ENCODE results near the gene QRICH2. TPM values are rescaled to one million over a fixed set of nuclear protein-coding genes. Genes with fewer than 3 reads are reported as not detected.

Gene QRICH2
- total RNA-seq, 1 donor from 2014 or later = 3.8 TPM

- Mint-ChIP-seq H3K4me3 (ENCODE audit: unreplicated experiment) (no peak overlapping the region), H3K27ac (ENCODE audit: unreplicated experiment) (peak overlapping the region; percentile 30)
Measured at GRCh38 chr17:76333673-76334505, 25.8 kb upstream of the QRICH2 start.

GRCh38 chr17:76331083-76331482 lies 23.0 kb upstream of the QRICH2 start:
- FAIRE-seq = no peak
- no peaks in the 10 kb centered on the region for H3K27me3 ChIP-seq (ENCODE audit: insufficient read depth, low read length)
- Mint-ChIP-seq H3K27ac (ENCODE audit: unreplicated experiment) (no peak overlapping the region), H3K36me3 (ENCODE audit: low read depth, unreplicated experiment) (peaks cover 10% of the 10 kb centered on the region), H3K27me3 (ENCODE audit: low read depth, unreplicated experiment) (no peaks in the 10 kb centered on the region), H3K9me3 (ENCODE audit: unreplicated experiment) (no peaks in the 10 kb centered on the region), H3K4me3 (ENCODE audit: unreplicated experiment) (no peak overlapping the region), H3K4me1 (ENCODE audit: low read depth, unreplicated experiment) (no peaks in the 10 kb centered on the region)
- H3K9ac ChIP-seq (ENCODE audit: low read length) = no peak overlapping the region
- no peaks in the 10 kb centered on the region for H3K4me1 ChIP-seq (ENCODE audit: insufficient read depth, low read length)
- no peak overlapping the region for H3K4me2 ChIP-seq (ENCODE audit: low read length)
- peaks cover 35% of the 10 kb centered on the region for H3K79me2 ChIP-seq (ENCODE audit: insufficient read depth, low read length)
- H3K27ac ChIP-seq (ENCODE audit: low read depth, low read length) = no peak overlapping the region
- peaks cover 27% of the 10 kb centered on the region for H4K20me1 ChIP-seq (ENCODE audit: insufficient read depth, low read length)
- no peak for TF ChIP-seq EZH2 (IDR thresholded peaks at IDR 0.05; ENCODE audit: insufficient read depth, low read length)
- TF ChIP-seq CTCF (IDR thresholded peaks at IDR 0.05; ENCODE audit: insufficient read depth, low read depth, low read length) = no peak
- no peaks in the 10 kb centered on the region for H3K9me3 ChIP-seq (ENCODE audit: insufficient read depth, low read depth, low read length)
- peaks cover 30% of the 10 kb centered on the region for H3K36me3 ChIP-seq (ENCODE audit: insufficient read depth, low read length)
- no peak overlapping the region for H2AFZ ChIP-seq (ENCODE audit: low read depth, low read length)
- no peak for DNase-seq (ENCODE audit: low read depth)
- H3K4me3 ChIP-seq (ENCODE audit: insufficient read depth, low read depth, low read length) = no peak overlapping the region

More at GRCh38 chr17:76333673-76334505, 25.8 kb upstream of the QRICH2 start:
- Histone ChIP-seq H2AFZ (ENCODE audit: low read depth, low read length) (no peak overlapping the region), H3K4me3 (ENCODE audit: insufficient read depth, low read depth, low read length) (no peak overlapping the region), H3K79me2 (ENCODE audit: insufficient read depth, low read length) (peaks cover 42% of the 10 kb centered on the region), H3K4me2 (ENCODE audit: low read length) (no peak overlapping the region), H4K20me1 (ENCODE audit: insufficient read depth, low read length) (peaks cover 37% of the 10 kb centered on the region), H3K27ac (ENCODE audit: low read depth, low read length) (no peak overlapping the region), H3K9me3 (ENCODE audit: insufficient read depth, low read depth, low read length) (no peaks in the 10 kb centered on the region), H3K27me3 (ENCODE audit: insufficient read depth, low read length) (no peaks in the 10 kb centered on the region), H3K4me1 (ENCODE audit: insufficient read depth, low read length) (no peaks in the 10 kb centered on the region), H3K9ac (ENCODE audit: low read length) (no peak overlapping the region), H3K36me3 (ENCODE audit: insufficient read depth, low read length) (peaks cover 21% of the 10 kb centered on the region)
- H3K36me3 Mint-ChIP-seq (ENCODE audit: low read depth, unreplicated experiment) = peaks cover 8% of the 10 kb centered on the region
- H3K4me1 Mint-ChIP-seq (ENCODE audit: low read depth, unreplicated experiment) = peaks cover 9% of the 10 kb centered on the region
- no peaks in the 10 kb centered on the region for H3K27me3 Mint-ChIP-seq (ENCODE audit: low read depth, unreplicated experiment)
- FAIRE-seq (no peak), DNase-seq (ENCODE audit: low read depth) (no peak)
- H3K9me3 Mint-ChIP-seq (ENCODE audit: unreplicated experiment) = no peaks in the 10 kb centered on the region
- TF ChIP-seq EZH2 (IDR thresholded peaks at IDR 0.05; ENCODE audit: insufficient read depth, low read length) = no peak
- TF ChIP-seq CTCF (IDR thresholded peaks at IDR 0.05; ENCODE audit: insufficient read depth, low read depth, low read length) = no peak

GRCh38 chr17:76329664-76330063 lies 21.6 kb upstream of the QRICH2 start:
- Mint-ChIP-seq H3K4me3 (ENCODE audit: unreplicated experiment) (no peak overlapping the region), H3K27ac (ENCODE audit: unreplicated experiment) (no peak overlapping the region), H3K27me3 (ENCODE audit: low read depth, unreplicated experiment) (no peaks in the 10 kb centered on the region), H3K9me3 (ENCODE audit: unreplicated experiment) (no peaks in the 10 kb centered on the region), H3K4me1 (ENCODE audit: low read depth, unreplicated experiment) (no peaks in the 10 kb centered on the region), H3K36me3 (ENCODE audit: low read depth, unreplicated experiment) (peaks cover 8% of the 10 kb centered on the region)
- Histone ChIP-seq H3K9me3 (ENCODE audit: insufficient read depth, low read depth, low read length) (no peaks in the 10 kb centered on the region), H3K4me3 (ENCODE audit: insufficient read depth, low read depth, low read length) (no peak overlapping the region), H3K4me1 (ENCODE audit: insufficient read depth, low read length) (no peaks in the 10 kb centered on the region), H3K79me2 (ENCODE audit: insufficient read depth, low read length) (peaks cover 21% of the 10 kb centered on the region), H4K20me1 (ENCODE audit: insufficient read depth, low read length) (peaks cover 13% of the 10 kb centered on the region), H3K36me3 (ENCODE audit: insufficient read depth, low read length) (peaks cover 30% of the 10 kb centered on the region), H3K27ac (ENCODE audit: low read depth, low read length) (no peak overlapping the region), H3K9ac (ENCODE audit: low read length) (no peak overlapping the region), H2AFZ (ENCODE audit: low read depth, low read length) (no peak overlapping the region), H3K4me2 (ENCODE audit: low read length) (no peak overlapping the region), H3K27me3 (ENCODE audit: insufficient read depth, low read length) (no peaks in the 10 kb centered on the region)
- TF ChIP-seq EZH2 (IDR thresholded peaks at IDR 0.05; ENCODE audit: insufficient read depth, low read length) (no peak), CTCF (IDR thresholded peaks at IDR 0.05; ENCODE audit: insufficient read depth, low read depth, low read length) (no peak)
- FAIRE-seq (no peak), DNase-seq (ENCODE audit: low read depth) (no peak)

Measured in astrocyte (in vitro differentiated cells and primary cell).